H9 (cell line): ENCODE data around the gene ELMO2. TPM values are rescaled to one million over a fixed set of nuclear protein-coding genes. Genes with fewer than 3 reads are reported as not detected.
A peak's percentile ranks its signal among the peaks of the same experiment; 100 is the strongest.

Experiments
- DNase-seq: peaks from one replicate; pipeline ENCODE4 v3.0.0-alpha.2; 2017
- H2AFZ ChIP-seq: one replicate; pipeline ENCODE4 v1.6.1; 2013; ENCODE audit warnings: mild to moderate bottlenecking, low read length, control low read depth, moderate library complexity
- H2AK5ac ChIP-seq: 2 replicates; pipeline ENCODE4 v1.6.1; 2013; ENCODE audit warnings: low read length, control low read depth, mixed read lengths; ENCODE audit not compliant: insufficient read length
- H2BK120ac ChIP-seq: one replicate; pipeline ENCODE4 v1.6.1; 2013; ENCODE audit warnings: low read depth, mild to moderate bottlenecking, low read length, control low read depth, inconsistent platforms; ENCODE audit not compliant: poor library complexity, severe bottlenecking
- H2BK12ac ChIP-seq: 2 replicates; pipeline ENCODE4 v1.6.1; 2013; ENCODE audit warnings: low read length, control low read depth, mixed read lengths, low read depth; ENCODE audit not compliant: insufficient read length
- H2BK15ac ChIP-seq: 2 replicates; pipeline ENCODE4 v1.6.1; 2013; ENCODE audit warnings: low read depth, low read length, control low read depth
- H2BK20ac ChIP-seq: one replicate; pipeline ENCODE4 v1.6.1; 2013; ENCODE audit warnings: low read depth, mild to moderate bottlenecking, low read length, control low read depth, inconsistent platforms; ENCODE audit not compliant: poor library complexity, severe bottlenecking
- H2BK5ac ChIP-seq: 2 replicates; pipeline ENCODE4 v1.6.1; 2013; ENCODE audit warnings: low read length, control low read depth, mixed read lengths; ENCODE audit not compliant: insufficient read length
- H3K14ac ChIP-seq: 2 replicates; pipeline ENCODE4 v1.6.1; 2013; ENCODE audit warnings: low read length, control low read depth; ENCODE audit not compliant: insufficient read depth
- H3K18ac ChIP-seq: 2 replicates; pipeline ENCODE4 v1.6.1; 2013; ENCODE audit warnings: low read depth, mild to moderate bottlenecking, mixed read lengths, low read length, control low read depth; ENCODE audit not compliant: insufficient read length
- H3K23ac ChIP-seq: 2 replicates; pipeline ENCODE4 v1.6.1; 2013; ENCODE audit warnings: low read length, control low read depth, mixed read lengths, low read depth; ENCODE audit not compliant: insufficient read length
- H3K23me2 ChIP-seq: 2 replicates; pipeline ENCODE4 v1.6.1; 2013; ENCODE audit warnings: low read depth, mild to moderate bottlenecking, mixed read lengths, low read length, control low read depth; ENCODE audit not compliant: insufficient read length, poor library complexity, severe bottlenecking
- H3K27ac ChIP-seq: 2 replicates; pipeline ENCODE4 v1.5.1; 2013; ENCODE audit warnings: low read length, control low read depth, mixed read lengths, low read depth; ENCODE audit not compliant: insufficient read length
- H3K27me3 ChIP-seq: 2 replicates; pipeline ENCODE4 v1.6.1; 2013; ENCODE audit warnings: low read length, control low read depth, inconsistent platforms; ENCODE audit not compliant: insufficient read depth
- H3K4ac ChIP-seq: 2 replicates; pipeline ENCODE4 v1.6.1; 2013; ENCODE audit warnings: low read depth, mild to moderate bottlenecking, control low read depth, inconsistent platforms, low read length, moderate library complexity
- H3K4me1 ChIP-seq: 2 replicates; pipeline ENCODE4 v1.6.1; 2013; ENCODE audit warnings: low read length, control low read depth, inconsistent platforms; ENCODE audit not compliant: insufficient read depth
- H3K4me2 ChIP-seq: 2 replicates; pipeline ENCODE4 v1.6.1; 2013; ENCODE audit warnings: low read length, control low read depth, mixed read lengths; ENCODE audit not compliant: insufficient read length, insufficient read depth
- H3K56ac ChIP-seq: 2 replicates; pipeline ENCODE4 v1.6.1; 2013; ENCODE audit warnings: low read depth, mild to moderate bottlenecking, mixed read lengths, low read length, control low read depth; ENCODE audit not compliant: insufficient read length
- H3K79me1 ChIP-seq: 2 replicates; pipeline ENCODE4 v1.6.1; 2013; ENCODE audit warnings: low read depth, mild to moderate bottlenecking, moderate library complexity, low read length, control low read depth, inconsistent platforms; ENCODE audit not compliant: insufficient read depth, poor library complexity, severe bottlenecking
- H3K79me2 ChIP-seq: 2 replicates; pipeline ENCODE4 v1.6.1; 2013; ENCODE audit warnings: low read length, control low read depth, inconsistent platforms; ENCODE audit not compliant: insufficient read depth
- H3K9ac ChIP-seq: 2 replicates; pipeline ENCODE4 v1.6.1; 2013; ENCODE audit warnings: low read length, control low read depth, mixed read lengths; ENCODE audit not compliant: insufficient read length; ENCODE audit errors: extremely low read depth
- H3K9me3 ChIP-seq: one replicate; pipeline ENCODE4 v1.6.1; 2013; ENCODE audit warnings: low read depth, low read length, inconsistent platforms; ENCODE audit not compliant: control insufficient read depth
- H3T11ph ChIP-seq: one replicate; pipeline ENCODE4 v1.6.1; 2013; ENCODE audit warnings: mild to moderate bottlenecking, low read length, control low read depth, inconsistent platforms
- H4K20me1 ChIP-seq: one replicate; pipeline ENCODE4 v1.6.1; 2013; ENCODE audit not compliant: control insufficient read depth, insufficient read length, insufficient read depth
- H4K5ac ChIP-seq: 2 replicates; pipeline ENCODE4 v1.6.1; 2013; ENCODE audit warnings: low read depth, mild to moderate bottlenecking, mixed read lengths, low read length, control low read depth; ENCODE audit not compliant: insufficient read length
- H4K8ac ChIP-seq: replicated peaks from 2 replicates; pipeline ENCODE4 v1.6.1; 2013; ENCODE audit warnings: low read length, control low read depth, mixed read lengths, low read depth; ENCODE audit not compliant: insufficient read length
- H4K91ac ChIP-seq: 2 replicates; pipeline ENCODE4 v1.6.1; 2013; ENCODE audit warnings: low read depth, mild to moderate bottlenecking, moderate library complexity, mixed read lengths, low read length, control low read depth; ENCODE audit not compliant: insufficient read length
- H3K27ac Mint-ChIP-seq, 3 experiments: 2 replicates in 2 of 3; 3 replicates in 1 of 3; pipeline ENCODE4 v1.8.0; 2020 to 2021; ENCODE audit warnings: mixed read lengths in 3 of 3, mild to moderate bottlenecking in 1 of 3, moderate library complexity in 1 of 3
- H3K27me3 Mint-ChIP-seq: 2 replicates; pipeline ENCODE4 v1.8.0; 2021; ENCODE audit warnings: low read depth, mild to moderate bottlenecking, moderate library complexity, mixed read lengths
- H3K36me3 Mint-ChIP-seq, 3 experiments: 2 replicates in 2 of 3; 3 replicates in 1 of 3; pipeline ENCODE4 v1.8.0; 2020 to 2021; ENCODE audit warnings: low read depth in 3 of 3, mixed read lengths in 3 of 3; ENCODE audit not compliant: insufficient read depth in 1 of 3
- H3K4me1 Mint-ChIP-seq, 2 experiments: 2 replicates each; pipeline ENCODE4 v1.8.0; 2020; ENCODE audit warnings: mixed read lengths in 2 of 2
- H3K4me3 Mint-ChIP-seq, 2 experiments: 2 replicates in 1 of 2; 3 replicates in 1 of 2; pipeline ENCODE4 v1.8.0; 2020 to 2021; ENCODE audit warnings: mild to moderate bottlenecking in 2 of 2, mixed read lengths in 2 of 2, moderate library complexity in 1 of 2
- H3K9me3 Mint-ChIP-seq, 2 experiments: 2 replicates in 1 of 2; 3 replicates in 1 of 2; pipeline ENCODE4 v1.8.0; 2020; ENCODE audit warnings: mild to moderate bottlenecking in 2 of 2, mixed read lengths in 2 of 2, moderate library complexity in 1 of 2
- CTCF ChIP-seq: fragments of 200-600 bp; sonication (generic); conservative IDR thresholded peaks from 3 replicates; pipeline ENCODE4 v1.8.0; 2021; ENCODE audit warnings: antibody characterized with exemption, mild to moderate bottlenecking
- WGBS: extraction: QIAGEN DNeasy Blood & Tissue Kit; methylation state at CpG from one replicate; pipeline ENCODE4 v1.1.7; 2013; ENCODE audit warnings: missing lambda C conversion rate, low lambda C conversion rate, mixed read lengths; ENCODE audit not compliant: insufficient read length; ENCODE audit errors: extremely low coverage; 5-methylcytosine and 5-hydroxymethylcytosine counted together
- total RNA-seq: library from RNA; stranded (reverse); gene quantifications from 2 replicates; pipeline ENCODE4 v1.2.1, GENCODE V29; 2021

The ELMO2 gene
- total RNA-seq, 1 experiment from 2014 or later = 32.5 TPM

GRCh38 chr20:46353500-46354206 is 52.8 kb downstream of the ELMO2 start:
- no peak for TF ChIP-seq CTCF
- H4K8ac ChIP-seq = no peak overlapping the region
- no peaks in the 10 kb centered on the region for H3K23me2 ChIP-seq
- no peak overlapping the region for H3K14ac ChIP-seq
- H3T11ph ChIP-seq = no peak overlapping the region
- H3K4me1 ChIP-seq = no peaks in the 10 kb centered on the region; the same call in 1 of the 2 replicates
- no peak overlapping the region for H3K4me2 ChIP-seq
- no peak overlapping the region for H2BK15ac ChIP-seq
- no peak overlapping the region for H2BK20ac ChIP-seq
- Mint-ChIP-seq H3K4me3 (no peak overlapping the region; a peak in 1 of 5 replicates), H3K27ac (peak overlapping the region in 1 of 3 experiments; percentile 73; a peak in 2 of 7 replicates), H3K27me3 (no peaks in the 10 kb centered on the region), H3K36me3 (peaks cover 11 to 58% (median 43%) of the 10 kb centered on the region in 3 experiments), H3K9me3 (no peaks in the 10 kb centered on the region), H3K4me1 (peaks cover 24 to 25% of the 10 kb centered on the region in 2 experiments)
- H2BK5ac ChIP-seq = no peak overlapping the region
- DNase-seq = no peak
- H3K9me3 ChIP-seq = no peaks in the 10 kb centered on the region
- no peaks in the 10 kb centered on the region for H3K79me1 ChIP-seq
- no peak overlapping the region for H4K5ac ChIP-seq
- H4K20me1 ChIP-seq = no peaks in the 10 kb centered on the region
- H3K23ac ChIP-seq = no peak overlapping the region
- H2AK5ac ChIP-seq = no peak overlapping the region
- no peak overlapping the region for H2AFZ ChIP-seq
- H2BK12ac ChIP-seq = no peak overlapping the region
- no peak overlapping the region for H2BK120ac ChIP-seq
- no CpG with 5 or more reads among the region's 14 CpGs for WGBS
- no peak overlapping the region for H3K56ac ChIP-seq
- H4K91ac ChIP-seq = no peak overlapping the region
- H3K9ac ChIP-seq = no peak overlapping the region
- H3K27me3 ChIP-seq = no peaks in the 10 kb centered on the region
- no peak overlapping the region for H3K27ac ChIP-seq
- no peak overlapping the region for H3K4ac ChIP-seq
- no peak overlapping the region for H3K18ac ChIP-seq
- no peaks in the 10 kb centered on the region for H3K79me2 ChIP-seq
